GM15510 (cell line): ENCODE measurements around the gene COA1.
A peak's percentile ranks its signal among the peaks of the same experiment; 100 is the strongest.

Experiments
- POLR2A ChIP-seq: IDR thresholded peaks from 3 replicates; pipeline ENCODE4 v1.6.1; 2011; ENCODE audit warnings: borderline replicate concordance; ENCODE audit not compliant: insufficient read length; ENCODE audit errors: extremely low read depth

Gene COA1

GRCh38 chr7:43650457-43651052 is 78.8 kb downstream of the COA1 start:
- no peak for TF ChIP-seq POLR2A

- TF ChIP-seq POLR2A, result peak; percentile 38
Measured at GRCh38 chr7:43649755-43650274, 79.5 kb downstream of the COA1 start.

GRCh38 chr7:43648473-43649406 is 80.6 kb downstream of the COA1 start:
- TF ChIP-seq POLR2A, result no peak

- TF ChIP-seq POLR2A, result no peak
Measured at GRCh38 chr7:43647673-43648472, 81.5 kb downstream of the COA1 start.

- no peak for TF ChIP-seq POLR2A
Measured at GRCh38 chr7:43647339-43647672, 82.0 kb downstream of the COA1 start.

- TF ChIP-seq POLR2A, result no peak
Measured at GRCh38 chr7:43646603-43647338, 82.6 kb downstream of the COA1 start.

GRCh38 chr7:43645699-43646226 is 83.6 kb downstream of the COA1 start:
- TF ChIP-seq POLR2A, result no peak

- no peak for TF ChIP-seq POLR2A
Measured at GRCh38 chr7:43643846-43644245, 85.5 kb downstream of the COA1 start.

- TF ChIP-seq POLR2A, result no peak
Measured at GRCh38 chr7:43642897-43643630, 86.3 kb downstream of the COA1 start.

- no peak for TF ChIP-seq POLR2A
Measured at GRCh38 chr7:43640679-43641078, 88.6 kb downstream of the COA1 start.

- no peak for TF ChIP-seq POLR2A
Measured at GRCh38 chr7:43639858-43640491, 89.3 kb downstream of the COA1 start.

- no peak for TF ChIP-seq POLR2A
Measured at GRCh38 chr7:43637114-43637806, 92.1 kb downstream of the COA1 start.

- TF ChIP-seq POLR2A, result no peak
Measured at GRCh38 chr7:43636093-43636492, 93.2 kb downstream of the COA1 start.

GRCh38 chr7:43634384-43634783 is 94.9 kb downstream of the COA1 start:
- no peak for TF ChIP-seq POLR2A
